ENCODE results near the gene CCDC69.

The CCDC69 gene

DNA sequence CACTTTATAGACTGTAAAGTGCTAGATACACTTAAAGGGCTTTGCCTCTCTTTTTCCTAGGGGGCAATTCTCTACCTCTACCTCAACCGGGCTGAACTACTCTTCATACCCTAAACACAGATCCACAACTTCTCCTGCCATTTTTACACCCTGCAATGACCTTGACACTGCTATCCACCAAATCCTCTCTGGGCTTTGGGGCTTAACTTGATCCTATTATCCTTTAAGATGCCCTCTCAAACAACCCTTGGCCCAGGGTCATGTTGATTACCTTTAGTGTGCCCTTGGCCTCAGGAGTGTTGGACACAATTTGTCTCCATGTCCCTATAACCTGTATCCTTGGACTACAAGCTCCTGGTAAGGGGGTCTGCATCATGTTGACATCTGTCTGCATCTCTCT is 85.8 kb downstream of the CCDC69 start:
- DNase-seq, result no peak

DNA sequence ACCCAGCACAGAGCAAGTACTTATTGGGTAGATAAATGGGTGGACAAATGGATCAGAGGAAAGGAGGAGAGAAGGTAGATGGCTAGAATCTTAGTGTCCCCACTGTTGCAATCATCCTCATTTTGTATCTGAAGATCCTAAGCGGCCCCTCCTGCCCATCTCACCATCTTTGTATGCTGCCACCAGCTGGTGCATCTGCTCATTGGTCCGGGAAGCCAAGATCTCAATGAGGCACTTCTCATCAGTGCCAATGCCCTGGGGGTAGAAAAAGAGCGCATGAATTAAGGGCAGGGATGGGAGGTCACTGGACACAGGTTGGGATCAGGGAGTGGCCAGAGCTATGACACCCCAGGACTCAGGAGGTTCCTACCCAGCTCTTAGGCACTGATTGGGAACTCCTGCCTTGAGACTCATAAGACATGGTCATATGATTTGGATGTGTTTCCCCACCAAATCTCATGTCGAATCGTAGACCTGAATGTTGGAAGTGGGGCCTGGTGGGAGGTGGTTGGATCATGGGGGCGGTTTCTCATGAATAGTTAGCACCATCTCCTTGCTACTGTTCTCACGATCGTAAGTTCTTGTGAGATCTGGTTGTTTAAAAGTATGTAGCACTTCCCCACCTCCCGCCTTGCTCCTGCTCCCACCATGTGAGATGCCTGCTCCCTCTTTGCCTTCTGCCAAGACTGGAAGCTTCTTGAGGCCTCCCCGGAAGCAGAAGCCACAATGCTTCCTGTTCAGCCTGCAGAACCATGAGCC is 86.6 kb downstream of the CCDC69 start:
- DNase-seq, result no peak

DNA sequence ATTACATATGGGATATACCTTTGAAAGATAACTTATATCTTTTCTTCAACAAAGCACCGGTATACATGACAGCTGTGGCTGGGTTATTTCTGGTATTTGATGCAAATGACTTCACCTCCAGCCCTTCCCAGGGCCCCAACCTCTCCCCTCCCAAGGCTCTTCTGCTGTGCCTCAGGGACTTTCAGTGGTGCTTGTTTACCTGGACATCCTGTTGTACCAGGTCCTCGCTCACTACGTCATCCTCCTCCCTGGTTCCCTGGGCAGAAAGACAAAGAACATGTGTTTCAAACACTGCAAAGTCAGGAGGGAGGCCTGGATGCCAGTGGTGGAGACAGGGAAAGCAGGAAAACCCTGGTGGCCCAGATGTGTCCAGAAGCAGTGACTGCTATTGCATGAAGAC is 89.7 kb downstream of the CCDC69 start:
- DNase-seq, result no peak

DNA sequence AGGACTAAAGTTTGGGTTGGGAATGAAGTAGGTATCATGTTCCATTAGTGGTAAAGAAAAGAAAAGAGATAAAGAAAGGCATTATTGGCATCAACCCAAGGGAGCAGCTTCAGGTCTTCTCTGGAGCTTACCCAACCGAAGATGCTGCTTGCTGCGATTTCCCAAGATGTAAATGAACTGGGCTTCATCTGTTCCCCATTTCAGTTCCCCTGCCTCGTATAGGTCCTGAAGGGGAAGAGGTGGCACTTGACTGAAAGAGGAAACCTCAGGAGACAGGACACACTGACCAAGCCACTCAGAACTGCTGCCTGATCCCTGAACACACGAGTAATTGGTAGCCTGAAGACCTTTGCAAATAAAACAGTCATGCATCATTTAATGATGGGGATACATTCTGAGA is 90.9 kb downstream of the CCDC69 start:
- DNase-seq, result no peak
